ENCODE results near the gene COL26A1. TPM values are rescaled to one million over a fixed set of nuclear protein-coding genes. Genes with fewer than 3 reads are reported as not detected.
A peak's percentile ranks its signal among the peaks of the same experiment; 100 is the strongest.

COL26A1 gene
- total and polyA plus RNA-seq, 4 donors = 0.05 to 4.7 (median 0.28) TPM

DNA sequence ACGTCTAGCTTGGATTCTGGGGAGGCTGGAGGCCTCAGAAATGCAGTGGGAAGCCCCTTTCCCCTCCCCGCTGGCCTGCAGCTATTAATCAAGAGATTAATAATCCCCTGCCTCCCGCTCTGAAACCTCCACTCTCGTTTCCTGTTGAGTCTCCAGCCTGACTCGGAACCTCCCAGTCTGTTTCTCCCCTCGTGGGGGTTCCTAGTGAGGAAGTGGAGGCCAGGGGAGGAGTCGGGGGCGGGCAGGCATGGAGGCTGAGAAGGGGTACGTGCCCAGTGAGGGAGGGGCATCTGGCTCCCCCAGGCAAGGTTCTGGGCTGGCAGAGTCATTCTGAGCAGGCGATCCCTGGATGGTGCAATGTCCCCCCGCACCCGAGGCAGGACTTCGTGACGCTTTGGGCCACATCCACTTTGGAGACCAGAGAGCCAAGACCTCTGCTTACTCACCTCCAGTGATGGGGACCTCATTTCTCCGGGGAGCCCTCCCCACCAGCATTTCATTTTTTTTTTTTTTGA is 73.6 kb downstream of the COL26A1 start:
- ATAC-seq (ENCODE audit: insufficient read depth, low FRiP score) (no peak), DNase-seq (peak in 2 of 3 donors; percentile 24 to 52)
- Histone ChIP-seq H3K9me3 (ENCODE audit: control insufficient read depth in 4 of 4, insufficient read depth in 3 of 4, low read length in 3 of 4) (peaks cover 0 to 6% (median 0%) of the 10 kb centered on the region in 4 donors), H3K4me1 (ENCODE audit: control insufficient read depth in 5 of 5, insufficient read depth in 5 of 5, low read length in 5 of 5) (peaks cover 0 to 12% (median 0%) of the 10 kb centered on the region in 5 donors), H3K27me3 (ENCODE audit: control insufficient read depth in 3 of 3, insufficient read depth in 3 of 3, low read length in 2 of 3) (peaks cover 0 to 4% (median 0%) of the 10 kb centered on the region in 3 donors), H3K9ac (ENCODE audit: insufficient read depth in 1 of 2, low read length in 2 of 2) (peak overlapping the region in 1 of 2 donors; percentile 23), H3K4me3 (no peak overlapping the region), H3K27ac (ENCODE audit: low read depth in 1 of 2, low read length in 1 of 2) (no peak overlapping the region), H3K36me3 (ENCODE audit: control insufficient read depth in 4 of 4, insufficient read depth in 4 of 4, low read length in 4 of 4) (no peaks in the 10 kb centered on the region)
- TF ChIP-seq, protein P1, sequence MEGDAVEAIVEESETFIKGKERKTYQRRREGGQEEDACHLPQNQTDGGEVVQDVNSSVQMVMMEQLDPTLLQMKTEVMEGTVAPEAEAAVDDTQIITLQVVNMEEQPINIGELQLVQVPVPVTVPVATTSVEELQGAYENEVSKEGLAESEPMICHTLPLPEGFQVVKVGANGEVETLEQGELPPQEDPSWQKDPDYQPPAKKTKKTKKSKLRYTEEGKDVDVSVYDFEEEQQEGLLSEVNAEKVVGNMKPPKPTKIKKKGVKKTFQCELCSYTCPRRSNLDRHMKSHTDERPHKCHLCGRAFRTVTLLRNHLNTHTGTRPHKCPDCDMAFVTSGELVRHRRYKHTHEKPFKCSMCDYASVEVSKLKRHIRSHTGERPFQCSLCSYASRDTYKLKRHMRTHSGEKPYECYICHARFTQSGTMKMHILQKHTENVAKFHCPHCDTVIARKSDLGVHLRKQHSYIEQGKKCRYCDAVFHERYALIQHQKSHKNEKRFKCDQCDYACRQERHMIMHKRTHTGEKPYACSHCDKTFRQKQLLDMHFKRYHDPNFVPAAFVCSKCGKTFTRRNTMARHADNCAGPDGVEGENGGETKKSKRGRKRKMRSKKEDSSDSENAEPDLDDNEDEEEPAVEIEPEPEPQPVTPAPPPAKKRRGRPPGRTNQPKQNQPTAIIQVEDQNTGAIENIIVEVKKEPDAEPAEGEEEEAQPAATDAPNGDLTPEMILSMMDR (IDR thresholded peaks at IDR 0.05; ENCODE audit: control extremely low read depth, extremely low read depth) = no peak
- WGBS, 2 donors = 39 to 41% methylated on average over 15 of the region's 15 CpGs

DNA sequence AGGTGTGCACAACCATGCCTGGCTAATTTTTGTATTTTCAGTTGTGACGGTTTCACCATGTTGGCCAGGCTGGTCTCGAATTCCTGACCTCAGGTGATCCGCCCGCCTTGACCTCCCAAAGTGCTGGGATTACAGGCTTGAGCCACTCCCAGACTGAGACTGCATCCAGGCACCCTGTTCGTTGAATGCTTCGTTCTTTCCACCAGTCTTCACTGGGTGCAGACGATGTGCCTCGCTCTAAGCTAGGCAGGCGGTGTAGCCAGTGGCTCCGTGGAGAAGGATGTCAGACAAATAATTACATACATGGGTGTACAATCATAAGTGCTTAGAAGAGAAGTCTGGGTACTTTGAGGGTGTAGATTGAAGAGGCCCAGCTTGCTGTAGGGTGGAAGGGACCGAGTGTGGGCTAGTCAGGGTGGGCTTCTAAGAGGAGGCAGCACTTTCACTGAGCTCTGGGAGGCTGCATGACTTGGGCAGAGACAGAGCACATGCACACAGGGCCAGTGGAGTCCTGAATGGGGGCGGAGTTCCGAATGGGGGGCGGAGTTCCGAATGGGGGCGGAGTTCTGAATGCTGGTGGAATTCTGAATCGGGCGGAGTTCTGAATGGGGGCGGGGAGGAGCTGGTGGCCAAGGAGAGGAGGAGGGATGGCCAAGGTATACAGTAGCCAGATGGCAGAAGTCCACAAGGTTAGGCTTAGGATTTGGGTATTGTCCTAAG is 74.3 kb downstream of the COL26A1 start:
- peaks cover 0 to 4% (median 0%) of the 10 kb centered on the region in 3 donors for H3K27me3 ChIP-seq (ENCODE audit: control insufficient read depth in 3 of 3, insufficient read depth in 3 of 3, low read length in 2 of 3)
- H3K27ac ChIP-seq (ENCODE audit: low read depth in 1 of 2, low read length in 1 of 2) = no peak overlapping the region
- ATAC-seq (ENCODE audit: insufficient read depth, low FRiP score) = no peak
- no peak for DNase-seq
- H3K4me3 ChIP-seq = no peak overlapping the region
- no peaks in the 10 kb centered on the region for H3K36me3 ChIP-seq (ENCODE audit: control insufficient read depth in 4 of 4, insufficient read depth in 4 of 4, low read length in 4 of 4)
- peaks cover 0 to 6% (median 0%) of the 10 kb centered on the region in 4 donors for H3K9me3 ChIP-seq (ENCODE audit: control insufficient read depth in 4 of 4, insufficient read depth in 3 of 4, low read length in 3 of 4)
- WGBS, 2 donors = 72 to 75% methylated on average over 19 of the region's 19 CpGs
- peaks cover 0 to 15% (median 0%) of the 10 kb centered on the region in 5 donors for H3K4me1 ChIP-seq (ENCODE audit: control insufficient read depth in 5 of 5, insufficient read depth in 5 of 5, low read length in 5 of 5)
- H3K9ac ChIP-seq (ENCODE audit: insufficient read depth in 1 of 2, low read length in 2 of 2) = no peak overlapping the region
- TF ChIP-seq, protein P1 (IDR thresholded peaks at IDR 0.05; ENCODE audit: control extremely low read depth, extremely low read depth) = no peak

DNA sequence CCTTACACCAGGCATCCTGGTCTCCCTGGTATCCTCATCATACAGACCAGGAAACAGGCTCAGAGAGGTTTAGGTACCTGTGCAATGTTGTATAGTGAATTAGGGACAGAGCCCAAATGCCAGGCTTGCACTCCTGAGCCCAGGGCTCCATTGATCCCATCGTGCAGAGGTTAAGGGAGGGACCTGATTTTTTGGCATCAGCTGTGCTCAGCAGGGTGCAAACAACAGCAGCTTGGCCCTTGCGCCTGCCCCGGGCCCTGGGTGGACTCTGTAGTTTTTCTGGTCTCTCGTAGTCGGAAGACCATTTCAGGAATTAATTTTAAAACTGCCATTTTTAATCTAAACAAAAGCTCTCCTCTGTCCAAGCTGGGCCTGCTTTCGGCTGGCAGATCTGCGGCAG is 79.2 kb downstream of the COL26A1 start:
- H3K27ac ChIP-seq (ENCODE audit: low read depth in 1 of 2, low read length in 1 of 2) = no peak overlapping the region
- H3K27me3 ChIP-seq (ENCODE audit: control insufficient read depth in 3 of 3, insufficient read depth in 3 of 3, low read length in 2 of 3) = peaks cover 0 to 2% (median 0%) of the 10 kb centered on the region in 3 donors
- H3K9ac ChIP-seq (ENCODE audit: insufficient read depth in 1 of 2, low read length in 2 of 2) = no peak overlapping the region
- WGBS, 2 donors = 66 to 76% methylated on average over 7 of the region's 7 CpGs
- TF ChIP-seq, protein P1 (IDR thresholded peaks at IDR 0.05; ENCODE audit: control extremely low read depth, extremely low read depth) = no peak
- ATAC-seq (ENCODE audit: insufficient read depth, low FRiP score) (no peak), DNase-seq (no peak)
- H3K36me3 ChIP-seq (ENCODE audit: control insufficient read depth in 4 of 4, insufficient read depth in 4 of 4, low read length in 4 of 4) = no peaks in the 10 kb centered on the region
- no peak overlapping the region for H3K4me3 ChIP-seq
- H3K4me1 ChIP-seq (ENCODE audit: control insufficient read depth in 5 of 5, insufficient read depth in 5 of 5, low read length in 5 of 5) = peaks cover 0 to 9% (median 0%) of the 10 kb centered on the region in 5 donors
- H3K9me3 ChIP-seq (ENCODE audit: control insufficient read depth in 4 of 4, insufficient read depth in 3 of 4, low read length in 3 of 4) = peaks cover 0 to 10% (median 0%) of the 10 kb centered on the region in 4 donors
